SU-DHL-6 (cell line): ENCODE data around the gene INSIG1.

Experiments
- CTCF ChIP-seq: fragments of 200-600 bp; sonication (generic); IDR thresholded peaks from one replicate; pipeline ENCODE4 v1.5.1; 2017; ENCODE audit warnings: antibody characterized with exemption, mild to moderate bottlenecking, low read length, moderate library complexity; ENCODE audit not compliant: insufficient read depth, poor library complexity, severe bottlenecking
- EZH2phosphoT487 ChIP-seq: fragments of 200-600 bp; sonication (generic), shearing (Covaris generic); conservative IDR thresholded peaks from 2 replicates; pipeline ENCODE4 v1.6.1; 2018; ENCODE audit warnings: mild to moderate bottlenecking, antibody characterized with exemption, low read length, moderate library complexity, mixed read lengths

- TF ChIP-seq CTCF (no peak), EZH2phosphoT487 (no peak)
These were observed 6.2 kb downstream of the INSIG1 start for GRCh38 chr7:155303897-155304296.
